ENCODE results near the gene EPAS1. TPM values are rescaled to one million over a fixed set of nuclear protein-coding genes. Genes with fewer than 3 reads are reported as not detected.

Gene EPAS1
- total and polyA plus RNA-seq, 2 of the 8 experiments (the other 6 are each of a cell fraction or from before 2014, with no cell fraction given): 2.0 to 4.9 TPM

DNA sequence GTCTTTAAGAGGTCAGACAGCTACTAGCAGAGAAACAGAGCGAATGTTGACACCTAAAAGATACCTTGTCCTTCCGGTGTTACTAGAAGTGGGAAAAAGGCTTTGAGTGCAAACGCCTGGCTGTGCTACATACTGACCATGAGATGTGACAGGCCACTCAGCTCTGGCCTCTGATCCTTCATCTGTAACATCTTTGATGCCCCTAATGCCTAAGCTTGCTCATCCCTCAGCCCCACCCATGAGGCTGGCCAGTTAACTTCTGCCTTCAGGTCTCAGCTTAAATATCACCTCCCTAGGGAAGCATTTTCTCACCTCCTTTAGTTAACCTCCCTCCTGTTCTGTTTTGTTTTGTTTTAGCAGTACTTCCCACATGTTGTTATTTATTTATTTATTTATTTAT, 15.9 kb downstream of the EPAS1 start (continued):
- TF ChIP-seq CHD7 (IDR thresholded peaks at IDR 0.05; ENCODE audit: insufficient replicate concordance, low read length) (no peak), RAD21 (IDR thresholded peaks at IDR 0.05 in 1 of 2, conservative IDR thresholded peaks at IDR 0.05 in 1 of 2; ENCODE audit: low read depth in 2 of 2, low read length in 2 of 2) (no peak), CTBP2 (IDR thresholded peaks at IDR 0.05; ENCODE audit: borderline replicate concordance, insufficient read depth, insufficient read length, low read length) (no peak), POLR2AphosphoS5 (IDR thresholded peaks at IDR 0.05; ENCODE audit: low read depth, low read length) (no peak), TAF7 (optimal IDR thresholded peaks at IDR 0.05; ENCODE audit: borderline replicate concordance, low read depth, low read length) (no peak), PHF8 (conservative IDR thresholded peaks at IDR 0.05; ENCODE audit: low read depth, low read length) (no peak)
- TF ChIP-seq, protein P1, sequence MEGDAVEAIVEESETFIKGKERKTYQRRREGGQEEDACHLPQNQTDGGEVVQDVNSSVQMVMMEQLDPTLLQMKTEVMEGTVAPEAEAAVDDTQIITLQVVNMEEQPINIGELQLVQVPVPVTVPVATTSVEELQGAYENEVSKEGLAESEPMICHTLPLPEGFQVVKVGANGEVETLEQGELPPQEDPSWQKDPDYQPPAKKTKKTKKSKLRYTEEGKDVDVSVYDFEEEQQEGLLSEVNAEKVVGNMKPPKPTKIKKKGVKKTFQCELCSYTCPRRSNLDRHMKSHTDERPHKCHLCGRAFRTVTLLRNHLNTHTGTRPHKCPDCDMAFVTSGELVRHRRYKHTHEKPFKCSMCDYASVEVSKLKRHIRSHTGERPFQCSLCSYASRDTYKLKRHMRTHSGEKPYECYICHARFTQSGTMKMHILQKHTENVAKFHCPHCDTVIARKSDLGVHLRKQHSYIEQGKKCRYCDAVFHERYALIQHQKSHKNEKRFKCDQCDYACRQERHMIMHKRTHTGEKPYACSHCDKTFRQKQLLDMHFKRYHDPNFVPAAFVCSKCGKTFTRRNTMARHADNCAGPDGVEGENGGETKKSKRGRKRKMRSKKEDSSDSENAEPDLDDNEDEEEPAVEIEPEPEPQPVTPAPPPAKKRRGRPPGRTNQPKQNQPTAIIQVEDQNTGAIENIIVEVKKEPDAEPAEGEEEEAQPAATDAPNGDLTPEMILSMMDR (IDR thresholded peaks at IDR 0.05; ENCODE audit: control extremely low read depth in 1 of 3, insufficient read depth in 1 of 3, low read depth in 1 of 3, low read length in 3 of 3): no peak
- TF ChIP-seq, protein P2, sequence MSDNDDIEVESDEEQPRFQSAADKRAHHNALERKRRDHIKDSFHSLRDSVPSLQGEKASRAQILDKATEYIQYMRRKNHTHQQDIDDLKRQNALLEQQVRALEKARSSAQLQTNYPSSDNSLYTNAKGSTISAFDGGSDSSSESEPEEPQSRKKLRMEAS (IDR thresholded peaks at IDR 0.05): no peak
